Stimulated activated CD8-positive, alpha-beta memory T cell treated with anti-CD3 and anti-CD28 coated beads, Interleukin-15, amount 100 ng/mL, for 1 hour (primary cell): ENCODE results near the gene ACSBG1.
A peak's percentile ranks its signal among the peaks of the same experiment; 100 is the strongest.
"Not testable (repeated sequence)": the region's sequence is repeated elsewhere in the genome, so short reads cannot be mapped to it uniquely, and the experiment has no call there.

Source experiments
- DNase-seq: peaks from one replicate; pipeline ENCODE4 v3.0.0-alpha.2; 2020; ENCODE audit warnings: low read depth

Gene ACSBG1

DNA sequence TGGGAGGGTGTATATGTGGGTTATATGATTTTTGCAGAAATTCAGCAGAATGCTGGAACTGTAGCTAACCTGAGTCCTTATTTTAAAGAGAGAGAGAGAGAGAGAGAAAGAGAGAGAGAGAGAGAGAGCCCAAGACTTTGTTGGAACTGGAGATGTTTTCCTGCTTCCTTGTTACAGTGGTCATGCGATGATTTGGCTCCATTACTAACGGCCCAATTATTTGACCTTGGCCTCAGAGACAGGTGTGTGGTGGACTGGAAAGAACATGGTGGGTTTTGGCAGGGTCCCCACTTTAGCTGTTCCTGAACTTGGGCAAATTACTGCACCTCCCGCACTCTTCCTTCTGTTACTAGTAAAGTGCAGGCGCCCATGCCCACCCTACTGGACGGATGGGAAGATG is 14.8 kb upstream of the ACSBG1 start:
- DNase-seq = no peak

DNA sequence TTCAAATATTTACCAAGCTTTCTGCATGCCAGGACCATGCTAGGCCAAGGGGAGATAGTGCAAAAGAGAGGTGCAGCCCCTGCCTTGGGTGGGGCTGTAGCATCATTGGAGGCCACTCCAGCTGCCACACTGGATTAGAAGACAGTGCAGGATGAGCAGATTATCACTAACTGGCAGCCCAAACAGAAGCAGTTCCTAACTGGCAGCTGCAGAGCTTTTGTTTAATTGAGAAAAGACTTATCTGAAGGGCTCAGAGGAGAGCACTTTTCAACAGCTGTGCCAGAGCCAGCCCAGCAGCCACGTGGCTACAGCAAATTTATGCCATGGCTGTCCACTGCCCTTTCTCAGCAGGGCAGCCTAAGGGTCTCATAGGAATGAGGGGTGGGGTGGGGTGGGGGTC is 13.5 kb upstream of the ACSBG1 start:
- DNase-seq = no peak

DNA sequence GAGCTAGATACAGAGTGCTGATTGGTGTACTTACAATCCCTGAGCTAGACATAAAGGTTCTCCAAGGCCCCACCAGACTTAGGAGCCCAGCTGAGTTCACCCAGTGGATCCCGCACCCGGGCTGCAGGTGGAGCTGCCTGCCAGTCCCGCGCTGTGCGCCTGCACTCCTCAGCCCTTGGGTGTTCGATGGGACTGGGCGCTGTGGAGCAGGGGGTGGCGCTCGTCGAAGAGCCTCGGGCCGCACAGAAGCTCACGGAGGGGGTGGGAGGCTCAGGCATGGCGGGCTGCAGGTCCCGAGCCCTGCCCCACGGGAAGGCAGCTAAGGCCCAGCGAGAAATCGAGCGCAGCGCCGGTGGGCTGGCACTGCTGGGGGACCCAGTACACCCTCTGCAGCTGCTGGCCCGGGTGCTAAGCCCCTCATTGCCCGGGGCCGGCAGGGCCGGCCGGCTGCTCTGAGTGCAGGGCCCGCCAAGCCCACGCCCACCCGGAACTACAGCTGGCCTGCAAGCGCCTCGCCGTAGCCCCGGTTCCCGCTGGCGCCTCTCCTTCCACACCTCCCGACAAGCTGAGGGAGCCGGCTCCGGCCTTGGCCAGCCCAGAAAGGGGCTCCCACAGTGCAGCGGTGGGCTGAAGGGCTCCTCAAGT is 11.7 kb upstream of the ACSBG1 start:
- DNase-seq = not testable (repeated sequence)

DNA sequence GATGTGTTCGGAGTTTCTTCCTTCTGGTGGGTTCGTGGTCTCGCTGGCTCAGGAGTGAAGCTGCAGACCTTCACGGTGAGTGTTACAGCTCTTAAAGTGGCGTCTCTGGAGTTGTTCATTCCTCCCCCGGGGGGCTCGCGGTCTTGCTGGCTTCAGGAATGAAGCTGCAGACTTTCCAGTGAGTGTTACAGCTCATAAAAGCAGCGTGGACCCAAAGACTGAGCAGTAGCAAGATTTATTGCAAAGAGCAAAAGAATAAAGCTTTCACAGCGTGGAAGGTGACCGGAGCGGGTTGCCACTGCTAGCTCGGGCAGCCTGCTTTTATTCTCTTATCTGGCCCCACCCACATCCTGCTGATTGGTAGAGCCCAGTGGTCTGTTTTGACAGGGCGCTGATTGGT is 11.0 kb upstream of the ACSBG1 start:
- DNase-seq = not testable (repeated sequence)

DNA sequence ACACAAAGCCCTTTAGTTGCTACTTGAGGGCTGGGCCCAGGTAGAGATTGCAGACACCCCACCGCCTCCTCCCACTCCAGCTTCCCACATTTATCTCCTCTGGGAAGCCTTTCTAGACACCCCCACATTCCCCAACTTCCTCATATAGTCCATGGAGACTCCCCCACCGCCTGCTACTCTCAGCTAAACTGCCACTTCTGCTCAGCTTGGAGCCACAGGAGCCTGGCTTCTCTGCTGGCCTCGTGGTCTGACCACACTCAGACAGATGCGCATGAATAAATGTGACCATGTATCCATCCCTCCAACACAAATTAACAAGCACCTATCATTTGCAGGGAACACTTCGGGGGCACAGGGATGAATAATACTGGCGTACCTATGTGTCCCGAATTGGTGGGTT is 10.5 kb upstream of the ACSBG1 start:
- no peak for DNase-seq

DNA sequence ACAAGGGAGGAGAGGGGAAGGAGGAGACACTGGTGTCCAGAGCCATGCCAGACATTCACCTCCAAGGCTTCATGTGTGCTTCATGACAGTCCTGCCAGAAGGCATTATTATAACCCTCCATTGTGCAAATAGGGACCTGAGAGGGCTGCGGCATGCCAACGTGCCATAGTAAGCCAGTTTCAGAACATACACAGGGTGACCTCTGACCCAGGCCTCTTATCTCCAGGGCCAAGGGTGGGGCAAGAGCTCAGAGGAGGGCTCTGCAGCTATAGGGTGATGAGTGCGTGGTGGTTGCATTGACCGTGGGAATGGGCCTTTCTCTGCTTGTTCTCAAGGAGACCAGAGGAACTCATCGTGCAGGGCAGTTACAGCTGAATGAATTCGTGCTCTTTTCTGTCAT is 9.7 kb upstream of the ACSBG1 start:
- DNase-seq = no peak

DNA sequence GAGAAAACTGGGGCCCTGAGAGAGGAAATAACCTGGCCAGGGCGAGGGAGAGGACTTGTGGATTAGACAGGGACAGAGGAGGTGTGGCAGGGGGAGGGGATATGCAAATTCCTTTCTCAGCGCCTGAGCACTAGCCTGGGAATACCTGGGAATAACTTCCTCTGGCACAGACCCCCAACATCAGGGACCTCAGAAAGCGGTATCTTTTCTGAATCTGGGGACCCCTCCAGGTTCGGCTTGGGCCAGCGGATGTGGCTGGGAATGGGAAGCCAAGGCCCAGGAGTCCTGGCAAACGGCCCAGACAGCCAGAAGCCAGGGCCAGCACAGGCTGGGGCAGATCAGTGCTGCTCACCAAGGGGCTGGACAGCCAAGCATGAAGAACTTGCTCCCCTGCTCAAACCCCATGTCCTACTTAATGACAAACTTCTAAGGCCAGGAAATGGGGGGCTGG is 9.2 kb upstream of the ACSBG1 start:
- no peak for DNase-seq

DNA sequence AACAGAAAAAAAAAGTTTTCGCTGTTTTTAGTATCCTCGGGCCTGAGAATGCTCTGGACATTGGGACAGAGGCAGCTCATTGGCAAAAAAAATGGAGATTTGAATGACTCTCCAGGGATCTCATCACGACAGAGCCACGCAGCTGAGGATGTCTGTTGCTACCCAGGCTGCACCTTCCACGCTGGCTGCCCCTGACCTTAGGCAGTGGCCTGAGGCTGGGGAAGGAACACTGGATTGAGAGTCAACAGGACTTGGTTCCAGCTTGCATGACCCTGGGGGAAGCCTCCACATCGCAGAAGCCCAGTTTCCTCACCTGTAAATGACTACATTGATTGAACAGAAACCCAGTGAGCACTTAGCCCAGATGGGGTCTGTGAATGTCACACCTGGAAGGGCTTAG is 8.7 kb upstream of the ACSBG1 start:
- DNase-seq = no peak

DNA sequence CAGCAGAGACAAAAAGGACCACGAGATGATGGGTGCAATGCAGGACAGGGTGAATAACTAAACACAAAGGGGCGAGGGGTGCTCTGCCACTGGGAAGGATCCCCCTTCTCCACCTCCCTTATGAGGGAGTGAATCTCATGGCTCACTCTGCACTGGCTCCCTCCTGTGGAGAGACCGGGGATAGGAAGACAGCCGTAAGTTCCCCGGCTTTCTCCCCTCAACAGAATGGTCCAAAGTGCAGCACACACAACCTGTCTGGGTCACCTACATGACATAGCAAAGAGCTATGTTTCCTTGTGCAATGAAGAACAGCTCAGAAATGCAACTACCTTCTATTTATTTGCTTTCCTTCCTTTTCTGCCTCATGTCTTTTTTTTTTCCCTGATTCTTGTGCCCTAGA is 7.8 kb upstream of the ACSBG1 start:
- DNase-seq = no peak

DNA sequence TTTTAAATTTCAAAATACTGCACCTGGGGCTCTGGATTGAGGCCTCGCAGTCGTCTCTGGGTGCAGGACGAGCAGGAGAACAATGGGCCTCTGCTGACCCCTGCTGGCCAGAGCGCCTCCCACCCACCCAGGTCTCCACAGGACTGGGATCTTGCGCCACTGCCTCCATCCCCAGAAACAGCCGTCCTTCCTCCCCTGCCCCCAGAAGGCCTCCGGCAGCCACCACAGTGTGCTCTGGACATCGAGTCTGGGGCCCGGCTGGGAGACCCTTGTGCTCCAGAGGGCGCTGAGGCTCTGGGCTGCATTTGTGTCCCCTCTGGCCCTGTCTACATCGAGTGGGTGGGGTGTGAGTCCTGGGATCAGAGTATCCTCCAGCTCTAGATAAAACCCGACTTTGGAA is 6.7 kb upstream of the ACSBG1 start:
- DNase-seq = peak; percentile 76

DNA sequence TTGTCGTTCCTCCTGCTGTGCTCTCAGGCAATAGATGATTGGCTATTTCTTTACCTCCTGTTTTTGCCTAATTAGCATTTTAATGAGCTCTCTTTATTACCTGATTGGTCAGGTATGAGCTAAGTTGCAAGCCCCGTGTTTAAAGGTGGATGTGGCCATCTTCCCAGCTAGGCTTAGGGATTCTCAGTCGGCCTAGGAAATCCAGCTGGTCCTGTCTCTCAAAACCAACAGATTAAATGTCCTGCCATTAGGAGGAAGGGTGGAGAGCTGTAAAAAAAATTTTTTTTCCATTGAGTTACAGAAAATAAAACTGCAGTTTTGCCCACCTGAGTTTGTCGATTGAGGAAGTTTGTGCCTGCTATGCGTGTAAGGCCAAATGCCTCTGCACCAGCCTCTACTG is 5.4 kb upstream of the ACSBG1 start:
- no peak for DNase-seq

DNA sequence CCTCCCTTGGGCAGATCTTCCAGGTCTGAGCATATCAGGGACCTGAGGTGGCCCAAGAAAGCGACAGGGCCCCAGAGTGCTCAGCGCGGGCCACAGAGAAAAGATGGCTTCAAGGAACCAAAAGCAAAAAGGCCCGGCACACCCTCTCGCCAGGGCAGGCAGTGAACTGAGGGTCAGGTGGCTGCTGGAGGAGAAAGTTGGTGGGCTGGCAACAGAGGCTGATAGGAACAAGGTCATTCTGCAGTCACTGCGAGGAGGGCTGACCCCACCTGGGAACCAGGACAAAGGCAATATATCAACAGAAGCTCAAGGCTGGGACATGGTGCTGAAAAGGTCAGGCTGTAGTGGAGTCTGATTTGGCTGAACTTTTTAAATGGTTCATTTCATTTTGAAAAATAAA is 2.8 kb upstream of the ACSBG1 start:
- no peak for DNase-seq

DNA sequence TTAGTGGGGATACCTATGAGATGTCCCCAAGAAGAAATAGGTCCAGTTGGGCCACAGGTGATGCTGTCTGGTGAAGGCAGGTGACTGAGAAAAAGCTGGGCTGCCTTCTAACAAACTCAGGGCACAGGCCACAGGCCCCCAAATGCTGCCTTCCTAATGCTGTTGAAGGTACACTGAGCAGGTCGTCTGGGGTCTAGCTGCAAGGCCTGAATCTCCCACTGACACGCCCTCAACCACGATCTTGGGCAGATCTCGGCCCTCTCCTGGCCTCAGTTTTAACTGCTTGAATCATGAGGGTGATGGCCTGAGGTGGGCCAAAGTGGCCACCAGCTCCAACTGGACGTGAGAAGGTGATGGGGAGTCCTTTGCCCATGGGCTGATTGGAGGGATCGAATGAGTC is 2.1 kb upstream of the ACSBG1 start:
- no peak for DNase-seq

DNA sequence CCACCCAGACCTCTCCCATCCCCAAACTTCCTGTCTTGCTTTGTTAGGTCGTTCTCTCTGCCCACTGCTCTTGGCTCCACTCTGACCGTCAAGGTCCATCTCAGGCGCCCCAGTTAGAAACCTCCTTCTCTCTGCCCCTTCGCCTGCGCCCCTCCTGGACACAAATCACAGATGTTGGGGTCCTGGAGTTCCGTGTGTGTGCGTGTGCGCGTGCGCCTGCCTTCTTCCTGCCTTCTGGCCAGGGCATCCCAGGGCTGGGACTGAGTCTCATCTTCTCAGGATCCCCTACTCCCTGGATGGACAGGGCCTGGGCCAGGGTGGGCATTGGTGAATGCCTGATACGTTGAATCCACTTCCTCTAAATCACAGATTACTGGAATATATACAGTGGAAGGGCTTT is 869 bp downstream of the ACSBG1 start:
- DNase-seq = no peak

DNA sequence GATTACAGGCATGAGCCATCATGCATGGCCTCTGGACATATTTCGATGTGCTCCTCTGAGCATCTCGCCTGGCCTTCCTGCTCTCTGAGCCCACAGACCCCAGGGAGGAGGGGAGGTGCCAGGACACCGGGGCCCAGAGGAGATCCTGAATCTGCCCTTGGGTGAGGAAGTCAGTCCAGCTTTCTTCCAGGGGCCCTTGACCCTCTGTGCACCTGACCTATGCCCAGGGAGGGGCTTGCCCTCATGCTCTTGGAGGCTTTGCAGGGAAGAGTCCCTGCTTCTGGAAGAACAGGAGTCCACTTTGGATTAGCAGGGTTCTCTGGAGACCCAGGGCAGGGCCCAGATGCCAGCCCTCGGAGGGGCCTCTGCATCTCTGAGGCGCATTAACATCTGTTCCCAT is 1.4 kb downstream of the ACSBG1 start:
- no peak for DNase-seq

DNA sequence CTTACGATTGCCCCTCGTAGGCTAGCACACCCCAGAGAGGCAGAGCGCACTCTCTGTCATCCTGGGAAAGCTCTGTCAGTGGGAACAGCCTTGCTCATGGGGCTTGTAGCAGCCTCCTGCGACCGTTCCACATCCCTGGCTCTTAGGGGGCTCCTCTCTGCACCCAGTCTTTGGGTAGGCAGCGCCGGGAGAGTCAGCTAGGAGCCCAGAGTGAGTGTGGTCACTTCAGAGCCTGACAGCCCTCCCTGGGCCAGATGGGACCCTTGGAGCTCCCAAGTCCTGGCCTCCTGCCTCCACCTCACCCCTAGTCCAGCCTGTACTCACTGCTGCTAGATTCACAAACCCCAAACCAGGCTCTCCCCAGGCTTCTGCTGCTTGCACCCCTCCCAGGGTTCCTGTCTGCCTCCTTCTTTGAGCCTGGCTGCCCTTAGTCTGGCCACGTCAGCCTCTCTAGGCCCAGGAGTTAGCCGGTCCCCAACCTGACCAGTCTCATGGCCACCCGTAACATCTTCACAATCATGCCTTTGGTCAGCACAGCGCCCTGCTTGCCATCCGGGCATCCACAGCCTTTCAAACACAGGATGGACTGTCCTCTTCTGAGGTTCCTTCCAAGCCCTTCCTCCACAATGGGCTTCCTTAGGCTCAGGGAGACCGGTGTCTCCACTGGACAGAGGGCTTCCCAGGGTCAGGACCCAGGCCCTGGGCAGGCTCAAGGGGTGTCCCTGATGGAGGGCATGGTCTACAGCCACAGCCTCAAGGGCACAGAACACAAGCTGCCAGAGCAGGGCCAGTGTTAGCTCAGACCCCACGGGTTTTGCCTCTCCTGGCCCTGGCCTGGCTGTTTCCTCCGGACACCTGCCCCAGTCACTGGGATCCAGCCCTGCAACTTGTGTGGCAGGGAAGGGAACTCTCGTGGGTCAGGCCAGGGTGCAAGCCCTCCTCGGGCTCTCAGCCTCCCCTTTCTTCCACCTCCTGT is 4.6 kb downstream of the ACSBG1 start:
- no peak for DNase-seq

DNA sequence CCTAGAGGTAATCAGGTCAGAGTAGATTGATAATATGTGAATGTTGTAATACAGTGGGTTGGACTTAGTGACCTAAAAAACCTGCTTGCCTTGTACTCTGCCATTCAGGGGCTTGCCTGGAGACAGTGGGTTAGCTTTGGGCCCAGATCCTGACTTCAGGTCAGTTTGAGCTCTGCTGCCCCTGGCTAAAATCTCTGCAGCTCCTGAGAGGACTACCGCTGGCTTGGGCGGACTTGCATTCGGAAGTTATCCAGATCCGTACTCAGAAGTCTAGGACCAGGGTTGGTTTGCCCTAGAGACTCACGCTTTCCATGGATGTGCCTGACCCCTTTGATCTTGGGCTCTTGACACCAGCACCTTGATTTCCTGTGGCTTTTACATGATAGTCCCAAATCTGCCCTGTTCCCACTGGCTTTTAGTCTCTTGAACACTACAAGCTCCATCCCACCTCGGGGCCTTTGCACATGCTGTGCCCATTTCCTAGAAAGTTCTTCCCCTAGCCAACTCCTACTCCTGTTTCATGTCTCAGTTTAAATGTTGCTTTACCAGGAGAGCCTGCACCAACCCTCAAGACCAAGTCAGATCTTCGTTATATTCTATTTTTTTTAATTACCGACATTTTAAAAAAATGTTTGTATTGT is 5.9 kb downstream of the ACSBG1 start:
- DNase-seq = no peak

DNA sequence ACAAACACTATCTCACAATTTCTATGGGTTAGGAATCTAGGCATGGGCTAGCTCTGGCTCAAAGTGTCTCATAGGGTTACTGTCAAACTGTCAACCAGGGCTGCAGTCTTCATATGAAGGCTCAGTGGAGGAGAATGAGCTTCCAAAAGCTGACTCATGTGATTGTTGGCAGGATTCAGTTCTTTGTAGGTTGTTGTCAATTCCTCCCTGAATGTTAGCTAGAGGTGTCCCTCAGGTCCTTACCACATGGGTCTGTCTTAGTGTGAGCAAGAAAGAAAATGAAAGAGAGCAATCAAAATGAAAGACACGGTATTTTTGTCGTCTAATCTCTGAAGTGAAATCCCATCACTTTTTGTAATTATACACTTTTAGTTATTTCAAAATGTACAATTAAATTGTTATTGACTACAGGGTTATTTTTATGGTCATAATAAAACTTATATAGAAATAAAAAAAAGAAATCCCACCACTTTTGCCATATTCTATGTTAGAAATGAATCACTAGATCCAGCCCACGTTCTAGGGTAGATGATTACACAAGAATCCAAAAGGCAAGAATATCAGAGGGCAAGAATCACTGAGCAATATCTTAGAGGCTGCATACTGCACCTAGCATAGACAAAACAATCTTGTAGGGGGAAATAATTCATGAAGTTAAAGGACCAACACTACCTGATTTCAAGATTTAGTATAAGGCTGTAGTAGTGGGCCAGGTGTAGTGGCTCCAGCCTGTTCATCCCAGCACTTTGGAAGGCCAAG is 8.4 kb downstream of the ACSBG1 start:
- DNase-seq = no peak

DNA sequence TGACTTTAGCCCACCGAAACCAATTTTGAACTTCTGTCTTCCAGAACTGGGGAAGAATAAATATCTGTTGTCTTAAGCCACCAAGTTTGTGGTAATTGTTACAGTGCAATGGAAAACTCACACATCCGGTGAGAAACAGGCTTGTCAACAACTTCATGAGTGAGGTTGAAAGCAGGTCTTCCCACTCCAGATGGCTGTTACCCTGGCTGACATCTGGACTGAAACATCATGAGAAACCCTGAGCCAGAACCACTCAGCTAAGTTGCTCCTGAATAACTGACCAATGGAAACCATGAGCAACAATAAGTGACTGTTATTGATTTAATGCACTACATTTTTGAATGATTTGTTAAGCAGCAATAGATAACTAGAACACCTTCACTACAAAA is 10.3 kb downstream of the ACSBG1 start:
- no peak for DNase-seq

DNA sequence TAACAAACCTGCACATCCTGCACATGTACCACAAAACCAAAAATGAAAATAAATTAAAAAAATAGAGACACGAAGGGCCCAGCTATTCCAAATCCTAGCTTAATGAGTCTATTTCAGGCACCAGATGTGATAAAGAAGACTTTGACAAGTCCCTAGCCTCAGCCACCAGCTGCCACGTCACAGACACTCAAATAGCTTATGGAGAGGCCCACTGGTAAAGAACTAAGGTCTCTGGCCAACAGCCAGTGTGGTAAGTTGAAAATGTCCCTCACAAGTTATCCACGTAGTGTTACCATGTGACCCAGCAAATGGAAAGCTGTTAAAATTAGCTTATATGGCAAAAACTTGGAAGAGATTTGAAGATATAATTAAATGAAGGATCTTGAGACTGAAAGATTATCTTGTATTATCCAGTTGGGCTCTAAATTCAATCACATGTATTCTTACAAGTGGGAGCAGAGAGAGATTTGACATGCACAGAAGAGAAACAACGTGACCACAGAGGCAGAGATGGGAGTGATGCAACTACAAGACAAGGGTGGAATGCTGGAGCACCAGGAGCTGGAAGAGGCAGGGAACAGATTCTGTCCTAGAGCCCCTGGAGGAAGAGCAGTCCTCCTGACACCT is 10.9 kb downstream of the ACSBG1 start:
- no peak for DNase-seq

DNA sequence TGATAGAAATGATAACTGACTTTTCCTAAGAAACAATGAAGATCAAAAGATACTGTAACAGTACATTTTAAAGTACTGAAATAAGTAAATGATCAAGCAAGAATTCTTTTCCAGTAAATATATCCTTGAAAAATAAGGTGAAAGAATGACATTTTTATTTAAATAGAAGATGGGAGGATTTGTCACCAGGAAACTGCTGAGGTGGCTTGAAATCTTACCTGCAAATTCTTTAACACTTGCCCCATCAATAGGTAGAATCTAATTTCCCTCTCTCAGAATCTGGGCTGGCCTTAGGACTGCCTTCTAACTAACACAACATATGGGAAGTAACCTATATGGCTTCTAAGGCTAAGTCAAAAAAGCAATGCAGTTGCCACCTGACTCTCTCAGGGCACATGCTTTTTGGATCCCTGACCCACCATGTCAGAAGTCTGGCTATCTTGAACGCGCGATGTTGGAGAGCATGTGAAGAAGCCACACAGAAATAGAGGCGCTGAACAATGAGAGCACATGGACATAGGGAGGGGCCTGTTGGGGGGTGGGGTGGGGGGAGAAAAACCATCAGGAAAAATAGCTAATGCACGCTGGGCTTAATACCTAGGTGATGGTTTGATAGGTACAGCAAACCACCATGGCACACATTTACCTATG is 11.5 kb downstream of the ACSBG1 start:
- no peak for DNase-seq
